Muscle of leg (tissue), 9 donors: ENCODE results near the gene AMBN. TPM values are rescaled to one million over a fixed set of nuclear protein-coding genes. Genes with fewer than 3 reads are reported as not detected.

Experiments
- polyA plus RNA-seq, 8 donors: library from polyadenylated mRNA; unstranded; fragments of 120-200 nt; gene quantifications; one replicate each; pipeline versions ENCODE4 v1.2.1 to v1.2.3, GENCODE V29; 2013; ENCODE audit warnings: inconsistent platforms in 1 of 8, low replicate concordance in 1 of 8; ENCODE audit not compliant: insufficient read length in 8 of 8, insufficient read depth in 1 of 8
- total RNA-seq: library from RNA; stranded (reverse); fragments of 120-200 nt; gene quantifications from one replicate; pipeline ENCODE4 v1.2.4, GENCODE V29; 2013

The AMBN gene
- total and polyA plus RNA-seq, 9 donors = not detected

Other genes with a start within 250 kb of the AMBN start
- not detected for gene SMR3A, start 231.5 kb upstream of the AMBN start, total RNA-seq
- gene SMR3A, start 231.5 kb upstream of the AMBN start, polyA plus RNA-seq = not detected
- not detected for gene SMR3B, start 209.1 kb upstream of the AMBN start, total RNA-seq
- gene SMR3B, start 209.1 kb upstream of the AMBN start, polyA plus RNA-seq = under 1 TPM in 1 of 8 donors, not detected in 7; 0.20 TPM
- gene OPRPN, start 194.3 kb upstream of the AMBN start, total RNA-seq = not detected
- gene OPRPN, start 194.3 kb upstream of the AMBN start, polyA plus RNA-seq = not detected
- not detected for gene MUC7, start 120.1 kb upstream of the AMBN start, total RNA-seq
- under 1 TPM in 2 of 8 donors, not detected in 6; 0.15 to 0.36 TPM for gene MUC7, start 120.1 kb upstream of the AMBN start, polyA plus RNA-seq
- not detected for gene AMTN, start 73.7 kb upstream of the AMBN start, total RNA-seq
- gene AMTN, start 73.7 kb upstream of the AMBN start, polyA plus RNA-seq = not detected
- 2.4 TPM for gene ENAM, start 36.5 kb downstream of the AMBN start, total RNA-seq
- 1 to 10 TPM; 1.4 to 4.2 (median 2.1) TPM for gene ENAM, start 36.5 kb downstream of the AMBN start, polyA plus RNA-seq
- gene JCHAIN, start 74.3 kb downstream of the AMBN start, total RNA-seq = 2.3 TPM
- gene JCHAIN, start 74.3 kb downstream of the AMBN start, polyA plus RNA-seq = 1 to 10 TPM in 3 of 8 donors, under 1 TPM in 5; 0.45 to 1.6 (median 0.90) TPM
- 10.7 TPM for gene UTP3, start 96.3 kb downstream of the AMBN start, total RNA-seq
- gene UTP3, start 96.3 kb downstream of the AMBN start, polyA plus RNA-seq = 10 to 100 TPM; 19.3 to 28.7 (median 23.8) TPM
- 81.3 TPM for gene RUFY3, start 129.7 kb downstream of the AMBN start, total RNA-seq
- gene RUFY3, start 129.7 kb downstream of the AMBN start, polyA plus RNA-seq = 100 to 1,000 TPM in 1 of 8 donors, 10 to 100 TPM in 7; 47.7 to 102 (median 68.7) TPM
- 115 TPM for gene GRSF1, start 247.6 kb downstream of the AMBN start, total RNA-seq
- 100 to 1,000 TPM; 127 to 198 (median 149) TPM for gene GRSF1, start 247.6 kb downstream of the AMBN start, polyA plus RNA-seq